H9 (cell line): ENCODE measurements around the gene KANSL1. TPM values are rescaled to one million over a fixed set of nuclear protein-coding genes. Genes with fewer than 3 reads are reported as not detected.

Experiments
- DNase-seq: peaks from one replicate; pipeline ENCODE4 v3.0.0-alpha.2; 2017
- H2AFZ ChIP-seq: one replicate; pipeline ENCODE4 v1.6.1; 2013; ENCODE audit warnings: mild to moderate bottlenecking, low read length, control low read depth, moderate library complexity
- H2AK5ac ChIP-seq: 2 replicates; pipeline ENCODE4 v1.6.1; 2013; ENCODE audit warnings: low read length, control low read depth, mixed read lengths; ENCODE audit not compliant: insufficient read length
- H2BK120ac ChIP-seq: one replicate; pipeline ENCODE4 v1.6.1; 2013; ENCODE audit warnings: low read depth, mild to moderate bottlenecking, low read length, control low read depth, inconsistent platforms; ENCODE audit not compliant: poor library complexity, severe bottlenecking
- H2BK12ac ChIP-seq: 2 replicates; pipeline ENCODE4 v1.6.1; 2013; ENCODE audit warnings: low read length, control low read depth, mixed read lengths, low read depth; ENCODE audit not compliant: insufficient read length
- H2BK15ac ChIP-seq: 2 replicates; pipeline ENCODE4 v1.6.1; 2013; ENCODE audit warnings: low read depth, low read length, control low read depth
- H2BK20ac ChIP-seq: one replicate; pipeline ENCODE4 v1.6.1; 2013; ENCODE audit warnings: low read depth, mild to moderate bottlenecking, low read length, control low read depth, inconsistent platforms; ENCODE audit not compliant: poor library complexity, severe bottlenecking
- H2BK5ac ChIP-seq: 2 replicates; pipeline ENCODE4 v1.6.1; 2013; ENCODE audit warnings: low read length, control low read depth, mixed read lengths; ENCODE audit not compliant: insufficient read length
- H3K14ac ChIP-seq: 2 replicates; pipeline ENCODE4 v1.6.1; 2013; ENCODE audit warnings: low read length, control low read depth; ENCODE audit not compliant: insufficient read depth
- H3K18ac ChIP-seq: 2 replicates; pipeline ENCODE4 v1.6.1; 2013; ENCODE audit warnings: low read depth, mild to moderate bottlenecking, mixed read lengths, low read length, control low read depth; ENCODE audit not compliant: insufficient read length
- H3K23ac ChIP-seq: 2 replicates; pipeline ENCODE4 v1.6.1; 2013; ENCODE audit warnings: low read length, control low read depth, mixed read lengths, low read depth; ENCODE audit not compliant: insufficient read length
- H3K23me2 ChIP-seq: 2 replicates; pipeline ENCODE4 v1.6.1; 2013; ENCODE audit warnings: low read depth, mild to moderate bottlenecking, mixed read lengths, low read length, control low read depth; ENCODE audit not compliant: insufficient read length, poor library complexity, severe bottlenecking
- H3K27ac ChIP-seq: 2 replicates; pipeline ENCODE4 v1.5.1; 2013; ENCODE audit warnings: low read length, control low read depth, mixed read lengths, low read depth; ENCODE audit not compliant: insufficient read length
- H3K27me3 ChIP-seq: 2 replicates; pipeline ENCODE4 v1.6.1; 2013; ENCODE audit warnings: low read length, control low read depth, inconsistent platforms; ENCODE audit not compliant: insufficient read depth
- H3K4ac ChIP-seq: 2 replicates; pipeline ENCODE4 v1.6.1; 2013; ENCODE audit warnings: low read depth, mild to moderate bottlenecking, control low read depth, inconsistent platforms, low read length, moderate library complexity
- H3K4me1 ChIP-seq: 2 replicates; pipeline ENCODE4 v1.6.1; 2013; ENCODE audit warnings: low read length, control low read depth, inconsistent platforms; ENCODE audit not compliant: insufficient read depth
- H3K4me2 ChIP-seq: 2 replicates; pipeline ENCODE4 v1.6.1; 2013; ENCODE audit warnings: low read length, control low read depth, mixed read lengths; ENCODE audit not compliant: insufficient read length, insufficient read depth
- H3K56ac ChIP-seq: 2 replicates; pipeline ENCODE4 v1.6.1; 2013; ENCODE audit warnings: low read depth, mild to moderate bottlenecking, mixed read lengths, low read length, control low read depth; ENCODE audit not compliant: insufficient read length
- H3K79me1 ChIP-seq: 2 replicates; pipeline ENCODE4 v1.6.1; 2013; ENCODE audit warnings: low read depth, mild to moderate bottlenecking, moderate library complexity, low read length, control low read depth, inconsistent platforms; ENCODE audit not compliant: insufficient read depth, poor library complexity, severe bottlenecking
- H3K79me2 ChIP-seq: 2 replicates; pipeline ENCODE4 v1.6.1; 2013; ENCODE audit warnings: low read length, control low read depth, inconsistent platforms; ENCODE audit not compliant: insufficient read depth
- H3K9ac ChIP-seq: 2 replicates; pipeline ENCODE4 v1.6.1; 2013; ENCODE audit warnings: low read length, control low read depth, mixed read lengths; ENCODE audit not compliant: insufficient read length; ENCODE audit errors: extremely low read depth
- H3K9me3 ChIP-seq: one replicate; pipeline ENCODE4 v1.6.1; 2013; ENCODE audit warnings: low read depth, low read length, inconsistent platforms; ENCODE audit not compliant: control insufficient read depth
- H3T11ph ChIP-seq: one replicate; pipeline ENCODE4 v1.6.1; 2013; ENCODE audit warnings: mild to moderate bottlenecking, low read length, control low read depth, inconsistent platforms
- H4K20me1 ChIP-seq: one replicate; pipeline ENCODE4 v1.6.1; 2013; ENCODE audit not compliant: control insufficient read depth, insufficient read length, insufficient read depth
- H4K5ac ChIP-seq: 2 replicates; pipeline ENCODE4 v1.6.1; 2013; ENCODE audit warnings: low read depth, mild to moderate bottlenecking, mixed read lengths, low read length, control low read depth; ENCODE audit not compliant: insufficient read length
- H4K8ac ChIP-seq: replicated peaks from 2 replicates; pipeline ENCODE4 v1.6.1; 2013; ENCODE audit warnings: low read length, control low read depth, mixed read lengths, low read depth; ENCODE audit not compliant: insufficient read length
- H4K91ac ChIP-seq: 2 replicates; pipeline ENCODE4 v1.6.1; 2013; ENCODE audit warnings: low read depth, mild to moderate bottlenecking, moderate library complexity, mixed read lengths, low read length, control low read depth; ENCODE audit not compliant: insufficient read length
- H3K27ac Mint-ChIP-seq, 3 experiments: 2 replicates in 2 of 3; 3 replicates in 1 of 3; pipeline ENCODE4 v1.8.0; 2020 to 2021; ENCODE audit warnings: mixed read lengths in 3 of 3, mild to moderate bottlenecking in 1 of 3, moderate library complexity in 1 of 3
- H3K27me3 Mint-ChIP-seq: 2 replicates; pipeline ENCODE4 v1.8.0; 2021; ENCODE audit warnings: low read depth, mild to moderate bottlenecking, moderate library complexity, mixed read lengths
- H3K36me3 Mint-ChIP-seq, 3 experiments: 2 replicates in 2 of 3; 3 replicates in 1 of 3; pipeline ENCODE4 v1.8.0; 2020 to 2021; ENCODE audit warnings: low read depth in 3 of 3, mixed read lengths in 3 of 3; ENCODE audit not compliant: insufficient read depth in 1 of 3
- H3K4me1 Mint-ChIP-seq, 2 experiments: 2 replicates each; pipeline ENCODE4 v1.8.0; 2020; ENCODE audit warnings: mixed read lengths in 2 of 2
- H3K4me3 Mint-ChIP-seq, 2 experiments: 2 replicates in 1 of 2; 3 replicates in 1 of 2; pipeline ENCODE4 v1.8.0; 2020 to 2021; ENCODE audit warnings: mild to moderate bottlenecking in 2 of 2, mixed read lengths in 2 of 2, moderate library complexity in 1 of 2
- H3K9me3 Mint-ChIP-seq, 2 experiments: 2 replicates in 1 of 2; 3 replicates in 1 of 2; pipeline ENCODE4 v1.8.0; 2020; ENCODE audit warnings: mild to moderate bottlenecking in 2 of 2, mixed read lengths in 2 of 2, moderate library complexity in 1 of 2
- CTCF ChIP-seq: fragments of 200-600 bp; sonication (generic); conservative IDR thresholded peaks from 3 replicates; pipeline ENCODE4 v1.8.0; 2021; ENCODE audit warnings: antibody characterized with exemption, mild to moderate bottlenecking
- WGBS: extraction: QIAGEN DNeasy Blood & Tissue Kit; methylation state at CpG from one replicate; pipeline ENCODE4 v1.1.7; 2013; ENCODE audit warnings: missing lambda C conversion rate, low lambda C conversion rate, mixed read lengths; ENCODE audit not compliant: insufficient read length; ENCODE audit errors: extremely low coverage; 5-methylcytosine and 5-hydroxymethylcytosine counted together
- total RNA-seq: library from RNA; stranded (reverse); gene quantifications from 2 replicates; pipeline ENCODE4 v1.2.1, GENCODE V29; 2021

KANSL1 gene
- total RNA-seq, 1 experiment from 2014 or later, result 114 TPM

GRCh38 chr17:46060461-46060860, 132.8 kb downstream of the KANSL1 start:
- no peak overlapping the region for H3K14ac ChIP-seq
- no peak overlapping the region for H3K56ac ChIP-seq
- no peak overlapping the region for H2BK5ac ChIP-seq
- H3T11ph ChIP-seq, result no peak overlapping the region
- Mint-ChIP-seq H3K36me3 (peaks cover 13 to 51% (median 39%) of the 10 kb centered on the region in 3 experiments; a peak in 6 of 7 replicates), H3K27me3 (no peaks in the 10 kb centered on the region), H3K9me3 (no peaks in the 10 kb centered on the region), H3K4me3 (no peak overlapping the region), H3K27ac (no peak overlapping the region), H3K4me1 (peaks cover 34 to 37% of the 10 kb centered on the region in 2 experiments)
- H3K4ac ChIP-seq, result no peak overlapping the region
- H2BK120ac ChIP-seq, result no peak overlapping the region
- no peak for DNase-seq
- no peak overlapping the region for H2AK5ac ChIP-seq
- no peak overlapping the region for H2BK20ac ChIP-seq
- H2AFZ ChIP-seq, result no peak overlapping the region
- TF ChIP-seq CTCF, result no peak
- H3K9ac ChIP-seq, result no peak overlapping the region
- no peak overlapping the region for H3K23ac ChIP-seq
- H3K4me1 ChIP-seq, result peaks cover 5% of the 10 kb centered on the region
- no peak overlapping the region for H4K5ac ChIP-seq
- H4K91ac ChIP-seq, result no peak overlapping the region
- no peaks in the 10 kb centered on the region for H3K79me2 ChIP-seq
- no peaks in the 10 kb centered on the region for H3K23me2 ChIP-seq
- H3K9me3 ChIP-seq, result no peaks in the 10 kb centered on the region
- H3K18ac ChIP-seq, result no peak overlapping the region
- H3K4me2 ChIP-seq, result no peak overlapping the region
- no CpG with 5 or more reads among the region's 2 CpGs for WGBS
- H2BK15ac ChIP-seq, result no peak overlapping the region
- H3K27me3 ChIP-seq, result no peaks in the 10 kb centered on the region
- H4K8ac ChIP-seq, result no peak overlapping the region
- H3K27ac ChIP-seq, result no peak overlapping the region
- no peaks in the 10 kb centered on the region for H3K79me1 ChIP-seq
- no peak overlapping the region for H2BK12ac ChIP-seq
- no peaks in the 10 kb centered on the region for H4K20me1 ChIP-seq
